ENCODE measurements around the gene PTRH1. TPM values are rescaled to one million over a fixed set of nuclear protein-coding genes. Genes with fewer than 3 reads are reported as not detected.

The PTRH1 gene
- total RNA-seq, 1 experiment from 2014 or later = 15.1 TPM

DNA sequence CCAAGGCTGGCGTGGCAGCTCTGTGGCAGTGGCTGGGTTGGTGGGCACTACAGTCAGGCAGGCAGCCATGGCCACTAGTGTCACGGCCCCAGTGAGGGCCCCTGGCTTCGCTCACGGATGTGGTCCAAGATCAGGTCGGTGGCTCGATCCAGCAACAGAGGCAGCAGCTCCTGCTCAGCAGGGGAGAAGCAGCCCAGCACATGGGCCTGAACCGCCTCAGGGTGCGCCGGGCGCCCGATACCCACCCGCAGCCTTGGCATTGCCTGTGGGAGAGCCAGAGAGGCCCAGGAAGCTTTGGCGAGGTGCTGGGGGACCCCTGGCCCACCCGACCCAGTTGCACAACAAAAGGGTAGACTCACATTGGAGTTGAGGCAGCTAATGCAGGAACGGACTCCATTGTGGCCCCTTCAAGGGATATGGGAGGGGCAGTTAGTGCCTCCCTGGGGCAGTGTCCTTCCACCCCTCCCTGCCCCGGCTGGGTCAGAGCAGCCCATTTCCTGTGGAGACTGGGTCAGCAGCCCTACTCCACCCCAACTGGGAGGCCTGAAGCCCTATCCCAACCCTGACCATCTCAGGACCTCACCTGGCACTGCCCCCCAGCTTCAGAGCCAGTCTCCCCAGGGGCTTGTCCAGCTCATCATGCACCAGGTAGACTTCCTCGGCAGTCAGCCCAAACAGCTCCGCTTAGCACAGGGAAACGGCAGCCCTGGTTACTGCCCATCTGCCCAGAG lies 1.3 kb downstream of the PTRH1 start:
- Mint-ChIP-seq H3K4me3 (ENCODE audit: low read depth, unreplicated experiment) (peak overlapping the region; percentile 86), H3K9me3 (ENCODE audit: low read depth, unreplicated experiment) (no peaks in the 10 kb centered on the region), H3K4me1 (ENCODE audit: low read depth, unreplicated experiment) (no peaks in the 10 kb centered on the region), H3K27ac (ENCODE audit: unreplicated experiment) (no peak overlapping the region), H3K27me3 (ENCODE audit: unreplicated experiment) (no peaks in the 10 kb centered on the region), H3K36me3 (ENCODE audit: insufficient read depth, unreplicated experiment) (peaks cover 48% of the 10 kb centered on the region)
- CTCF ChIA-PET = interaction anchor here (0.6 kb wide), 1 partner anchor 10 kb away, joined by 6 read pairs; no protein-coding TSS in a partner anchor
- intact Hi-C loops (cut with micrococcal nuclease; ENCODE audit: unreplicated experiment) = no loop called here
- no TSS peak for BruUV-seq (replicated peaks)
- no peak for DNase-seq
- TF ChIP-seq, protein P1, sequence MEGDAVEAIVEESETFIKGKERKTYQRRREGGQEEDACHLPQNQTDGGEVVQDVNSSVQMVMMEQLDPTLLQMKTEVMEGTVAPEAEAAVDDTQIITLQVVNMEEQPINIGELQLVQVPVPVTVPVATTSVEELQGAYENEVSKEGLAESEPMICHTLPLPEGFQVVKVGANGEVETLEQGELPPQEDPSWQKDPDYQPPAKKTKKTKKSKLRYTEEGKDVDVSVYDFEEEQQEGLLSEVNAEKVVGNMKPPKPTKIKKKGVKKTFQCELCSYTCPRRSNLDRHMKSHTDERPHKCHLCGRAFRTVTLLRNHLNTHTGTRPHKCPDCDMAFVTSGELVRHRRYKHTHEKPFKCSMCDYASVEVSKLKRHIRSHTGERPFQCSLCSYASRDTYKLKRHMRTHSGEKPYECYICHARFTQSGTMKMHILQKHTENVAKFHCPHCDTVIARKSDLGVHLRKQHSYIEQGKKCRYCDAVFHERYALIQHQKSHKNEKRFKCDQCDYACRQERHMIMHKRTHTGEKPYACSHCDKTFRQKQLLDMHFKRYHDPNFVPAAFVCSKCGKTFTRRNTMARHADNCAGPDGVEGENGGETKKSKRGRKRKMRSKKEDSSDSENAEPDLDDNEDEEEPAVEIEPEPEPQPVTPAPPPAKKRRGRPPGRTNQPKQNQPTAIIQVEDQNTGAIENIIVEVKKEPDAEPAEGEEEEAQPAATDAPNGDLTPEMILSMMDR (IDR thresholded peaks at IDR 0.05; ENCODE audit: unreplicated experiment) = no peak

DNA sequence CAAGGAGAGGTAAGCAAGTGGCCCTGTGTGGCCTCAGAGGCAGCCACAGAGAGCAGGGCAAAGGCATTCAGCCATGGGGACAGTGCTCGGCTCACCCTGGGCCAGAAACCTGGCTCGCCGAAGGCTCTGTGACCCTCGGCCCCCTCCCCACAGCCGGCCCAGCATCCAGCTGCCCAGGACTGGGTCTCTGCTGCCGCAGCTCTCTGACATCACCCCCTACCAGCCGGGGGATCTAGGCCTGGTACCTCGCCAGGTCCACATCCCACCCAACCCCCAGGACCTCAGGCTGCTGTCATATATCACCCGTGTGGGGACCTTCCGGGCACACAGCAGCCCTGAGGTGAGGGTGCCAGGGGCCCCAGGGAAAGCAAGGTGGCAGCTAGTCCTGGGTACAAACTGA lies 2.6 kb downstream of the PTRH1 start:
- Mint-ChIP-seq H3K4me3 (ENCODE audit: low read depth, unreplicated experiment) (no peak overlapping the region), H3K27ac (ENCODE audit: unreplicated experiment) (no peak overlapping the region), H3K27me3 (ENCODE audit: unreplicated experiment) (no peaks in the 10 kb centered on the region), H3K9me3 (ENCODE audit: low read depth, unreplicated experiment) (no peaks in the 10 kb centered on the region), H3K36me3 (ENCODE audit: insufficient read depth, unreplicated experiment) (peaks cover 55% of the 10 kb centered on the region), H3K4me1 (ENCODE audit: low read depth, unreplicated experiment) (no peaks in the 10 kb centered on the region)
- CTCF ChIA-PET = no interaction called here
- BruUV-seq (replicated peaks) = no TSS peak
- intact Hi-C loops (cut with micrococcal nuclease; ENCODE audit: unreplicated experiment) = no loop called here
- no peak for DNase-seq
- TF ChIP-seq, protein P1 (IDR thresholded peaks at IDR 0.05; ENCODE audit: unreplicated experiment) = no peak

DNA sequence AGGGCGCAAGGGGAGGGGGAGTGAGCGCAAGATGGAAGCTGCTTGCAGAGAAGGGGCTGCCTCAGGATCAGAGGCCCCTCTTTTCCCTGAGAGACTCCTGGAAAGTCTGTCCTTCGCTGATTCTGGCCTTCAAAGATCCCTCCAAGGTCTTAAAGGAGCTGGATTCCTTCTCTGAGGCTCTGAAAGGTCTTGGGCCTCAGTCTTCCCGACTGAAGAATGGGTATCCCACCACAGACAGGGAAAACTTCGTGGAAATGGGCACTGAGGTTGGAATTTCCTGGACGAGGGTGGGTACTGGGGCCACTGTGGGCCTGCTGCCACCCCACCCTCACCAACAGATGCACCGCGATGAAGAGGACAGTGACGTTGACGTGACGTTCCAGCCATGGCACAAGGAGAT lies 3.1 kb downstream of the PTRH1 start:
- Mint-ChIP-seq H3K27ac (ENCODE audit: unreplicated experiment) (no peak overlapping the region), H3K9me3 (ENCODE audit: low read depth, unreplicated experiment) (no peaks in the 10 kb centered on the region), H3K4me1 (ENCODE audit: low read depth, unreplicated experiment) (no peaks in the 10 kb centered on the region), H3K4me3 (ENCODE audit: low read depth, unreplicated experiment) (no peak overlapping the region), H3K36me3 (ENCODE audit: insufficient read depth, unreplicated experiment) (peaks cover 55% of the 10 kb centered on the region), H3K27me3 (ENCODE audit: unreplicated experiment) (no peaks in the 10 kb centered on the region)
- no TSS peak for BruUV-seq (replicated peaks)
- TF ChIP-seq, protein P1 (IDR thresholded peaks at IDR 0.05; ENCODE audit: unreplicated experiment) = no peak
- DNase-seq = no peak
- intact Hi-C loops (cut with micrococcal nuclease; ENCODE audit: unreplicated experiment) = no loop called here
- CTCF ChIA-PET = no interaction called here

DNA sequence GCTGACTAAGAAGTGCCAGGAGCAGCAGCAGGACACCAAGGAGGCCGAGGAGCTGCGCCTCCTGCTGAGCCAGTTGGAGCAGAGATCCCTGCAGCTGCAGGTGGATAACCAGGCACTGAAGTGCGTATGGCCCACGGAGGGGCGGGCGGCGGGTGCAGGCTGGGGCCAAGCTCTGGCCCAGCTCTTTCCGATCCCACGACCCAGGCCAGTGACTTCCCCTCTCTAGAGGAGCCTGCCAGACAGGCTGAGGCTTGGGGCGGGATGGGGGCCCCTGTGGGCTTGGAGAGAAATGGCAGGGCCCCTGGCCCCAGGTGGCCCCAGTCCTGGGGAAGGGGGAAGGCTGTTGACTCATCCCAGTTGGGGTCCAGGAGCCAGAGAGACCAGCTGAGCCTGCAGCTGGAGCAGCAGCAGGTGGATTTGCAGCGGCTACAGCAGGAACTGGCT lies 3.6 kb downstream of the PTRH1 start:
- Mint-ChIP-seq H3K9me3 (ENCODE audit: low read depth, unreplicated experiment) (no peaks in the 10 kb centered on the region), H3K27ac (ENCODE audit: unreplicated experiment) (no peak overlapping the region), H3K4me1 (ENCODE audit: low read depth, unreplicated experiment) (no peaks in the 10 kb centered on the region), H3K36me3 (ENCODE audit: insufficient read depth, unreplicated experiment) (peaks cover 53% of the 10 kb centered on the region), H3K4me3 (ENCODE audit: low read depth, unreplicated experiment) (no peak overlapping the region), H3K27me3 (ENCODE audit: unreplicated experiment) (no peaks in the 10 kb centered on the region)
- TF ChIP-seq, protein P1 (IDR thresholded peaks at IDR 0.05; ENCODE audit: unreplicated experiment) = no peak
- no TSS peak for BruUV-seq (replicated peaks)
- no peak for DNase-seq
- intact Hi-C loops (cut with micrococcal nuclease; ENCODE audit: unreplicated experiment) = no loop called here
- CTCF ChIA-PET = no interaction called here
